GM12865 (cell line): Measurements from ENCODE around the gene GLRX2.
"Not testable (repeated sequence)": the region's sequence is repeated elsewhere in the genome, so short reads cannot be mapped to it uniquely, and the experiment has no call there.

Source experiments
- DNase-seq: peaks from one replicate; pipeline ENCODE4 v3.0.0; 2010; ENCODE audit warnings: low read depth
- H3K4me3 ChIP-seq: 2 replicates; pipeline ENCODE4 v1.5.1; 2011; ENCODE audit warnings: mild to moderate bottlenecking, low read depth, low read length, control low read depth
- TF ChIP-seq, protein P1 (sequence below): IDR thresholded peaks from 2 replicates; pipeline ENCODE4 v1.5.1; 2011; ENCODE audit warnings: low read length, control low read depth, low read depth, inconsistent platforms; ENCODE audit not compliant: insufficient read depth; ENCODE audit errors: missing control alignments

Gene GLRX2

GRCh38 chr1:193058529-193059281 lies 46.5 kb downstream of the GLRX2 start:
- peak overlapping the region; percentile 87 for H3K4me3 ChIP-seq
- DNase-seq = peak; percentile 91
- TF ChIP-seq, protein P1, sequence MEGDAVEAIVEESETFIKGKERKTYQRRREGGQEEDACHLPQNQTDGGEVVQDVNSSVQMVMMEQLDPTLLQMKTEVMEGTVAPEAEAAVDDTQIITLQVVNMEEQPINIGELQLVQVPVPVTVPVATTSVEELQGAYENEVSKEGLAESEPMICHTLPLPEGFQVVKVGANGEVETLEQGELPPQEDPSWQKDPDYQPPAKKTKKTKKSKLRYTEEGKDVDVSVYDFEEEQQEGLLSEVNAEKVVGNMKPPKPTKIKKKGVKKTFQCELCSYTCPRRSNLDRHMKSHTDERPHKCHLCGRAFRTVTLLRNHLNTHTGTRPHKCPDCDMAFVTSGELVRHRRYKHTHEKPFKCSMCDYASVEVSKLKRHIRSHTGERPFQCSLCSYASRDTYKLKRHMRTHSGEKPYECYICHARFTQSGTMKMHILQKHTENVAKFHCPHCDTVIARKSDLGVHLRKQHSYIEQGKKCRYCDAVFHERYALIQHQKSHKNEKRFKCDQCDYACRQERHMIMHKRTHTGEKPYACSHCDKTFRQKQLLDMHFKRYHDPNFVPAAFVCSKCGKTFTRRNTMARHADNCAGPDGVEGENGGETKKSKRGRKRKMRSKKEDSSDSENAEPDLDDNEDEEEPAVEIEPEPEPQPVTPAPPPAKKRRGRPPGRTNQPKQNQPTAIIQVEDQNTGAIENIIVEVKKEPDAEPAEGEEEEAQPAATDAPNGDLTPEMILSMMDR = no peak

- H3K4me3 ChIP-seq = no peak overlapping the region
- no peak for DNase-seq
These were observed 51.0 kb downstream of the GLRX2 start for GRCh38 chr1:193054169-193054675.

GRCh38 chr1:193048913-193049312 lies 56.3 kb downstream of the GLRX2 start:
- not testable (repeated sequence) for H3K4me3 ChIP-seq, DNase-seq

More at GRCh38 chr1:193054169-193054675, 51.0 kb downstream of the GLRX2 start:
- TF ChIP-seq, protein P1 = no peak
